ENCODE measurements around the gene SHC2.
A peak's percentile ranks its signal among the peaks of the same experiment; 100 is the strongest.
"Not testable (repeated sequence)": the region's sequence is repeated elsewhere in the genome, so short reads cannot be mapped to it uniquely, and the experiment has no call there.

SHC2 gene

DNA sequence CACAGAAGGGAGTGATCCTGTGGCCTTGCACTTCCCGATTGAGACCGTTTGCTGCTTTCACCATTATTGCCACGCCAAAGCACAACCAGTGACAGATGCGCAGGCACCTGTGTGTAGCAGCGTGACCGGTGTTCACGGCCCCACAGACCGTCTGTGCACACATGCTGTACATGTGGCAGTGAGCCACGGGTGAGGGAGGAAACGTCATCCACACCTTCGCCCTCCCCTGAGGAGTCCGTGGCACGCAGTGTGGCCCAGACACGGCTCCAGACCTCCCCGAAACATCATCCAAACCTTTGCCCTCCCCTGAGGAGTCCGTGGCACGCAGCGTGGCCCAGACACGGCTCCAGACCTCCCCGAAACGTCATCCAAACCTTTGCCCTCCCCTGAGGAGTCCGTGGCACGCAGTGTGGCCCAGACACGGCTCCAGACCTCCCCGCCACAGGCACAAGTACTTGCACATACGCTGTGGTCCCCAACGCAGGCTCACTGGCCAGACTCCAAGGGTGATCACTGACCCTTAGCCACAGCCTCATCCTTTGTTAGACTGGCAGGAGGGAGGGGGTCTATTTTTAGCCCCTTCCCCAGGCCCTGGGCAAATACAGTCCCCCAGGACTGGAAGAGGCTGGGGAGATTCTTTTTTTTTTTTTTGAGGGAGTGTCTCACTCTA lies 7.9 kb upstream of the SHC2 start:
- DNase-seq (ENCODE audit: low read depth in 2 of 2), result no peak

DNA sequence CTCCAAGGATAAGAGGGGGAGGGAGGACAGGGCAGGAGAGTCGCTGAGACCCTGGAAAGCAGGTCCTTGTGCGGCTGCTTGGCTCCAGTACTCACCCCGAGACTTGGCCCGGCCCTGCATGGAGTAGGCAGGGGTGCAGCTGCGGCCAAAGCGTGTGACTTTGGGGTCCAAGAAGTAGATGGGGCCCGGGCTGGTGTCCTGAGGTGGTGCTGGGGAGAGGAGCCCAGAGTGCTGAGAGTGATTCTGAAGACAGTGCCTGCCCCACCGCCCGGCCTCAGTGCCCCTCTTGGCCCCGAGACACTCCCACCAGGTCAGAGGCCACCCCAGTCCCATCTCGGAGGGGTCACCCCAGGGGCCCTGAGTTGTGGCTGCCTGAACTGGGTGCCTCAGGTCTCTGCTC lies 6.7 kb upstream of the SHC2 start:
- DNase-seq (ENCODE audit: low read depth in 2 of 2), result no peak

DNA sequence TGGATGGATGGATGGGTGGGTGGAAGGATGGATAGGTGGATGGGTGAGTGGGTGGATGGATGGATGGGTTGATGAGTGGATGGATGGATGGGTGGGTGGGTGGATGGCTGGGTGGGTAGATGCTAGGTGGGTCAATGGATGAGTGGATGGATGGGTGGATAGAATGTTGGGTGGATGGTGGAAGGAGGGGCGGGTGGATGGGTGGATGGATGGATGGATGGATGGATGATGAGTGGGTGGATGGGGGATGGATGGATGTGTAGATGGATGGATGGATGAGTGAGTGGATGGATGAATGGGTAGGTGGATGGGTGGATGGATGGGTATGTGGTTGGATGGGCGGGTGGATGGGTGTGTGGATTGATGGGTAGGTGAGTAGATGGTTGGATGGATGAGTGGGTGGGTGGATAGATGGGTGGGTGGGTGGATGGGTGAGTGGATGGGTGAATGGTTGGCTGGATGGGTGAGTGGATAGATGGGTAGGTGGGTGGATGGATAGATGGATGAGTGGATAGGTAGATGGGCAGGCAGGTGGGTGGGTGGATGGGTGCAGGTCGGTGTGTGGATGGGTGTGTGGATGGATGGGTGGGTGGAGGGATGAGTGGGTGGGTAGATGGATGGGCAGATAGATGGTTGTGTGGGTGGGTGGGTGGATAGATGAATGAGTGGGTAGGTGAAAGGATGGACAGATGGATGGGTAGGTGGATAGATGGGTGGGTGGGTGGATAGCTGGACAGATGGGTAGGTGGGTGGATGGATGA lies 4.4 kb upstream of the SHC2 start:
- DNase-seq (ENCODE audit: low read depth in 2 of 2), result no peak

DNA sequence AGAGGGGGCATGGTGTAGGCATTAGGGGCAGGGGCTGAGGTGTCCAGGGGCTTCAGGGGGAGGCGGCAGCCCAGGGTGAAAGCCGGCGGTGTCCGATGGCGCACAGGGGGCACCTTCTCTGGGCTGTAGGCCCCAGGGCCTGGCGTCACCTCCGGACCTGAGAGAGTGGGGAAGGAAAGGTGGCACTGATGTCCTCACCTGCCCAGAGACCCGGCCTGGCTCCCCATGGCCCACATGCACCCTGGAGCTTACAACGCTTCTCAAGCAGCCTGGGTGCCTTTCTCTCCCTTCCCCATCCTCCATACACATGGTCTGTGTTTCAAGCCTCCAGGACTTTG lies 3.3 kb upstream of the SHC2 start:
- DNase-seq (ENCODE audit: low read depth in 2 of 2), result no peak

DNA sequence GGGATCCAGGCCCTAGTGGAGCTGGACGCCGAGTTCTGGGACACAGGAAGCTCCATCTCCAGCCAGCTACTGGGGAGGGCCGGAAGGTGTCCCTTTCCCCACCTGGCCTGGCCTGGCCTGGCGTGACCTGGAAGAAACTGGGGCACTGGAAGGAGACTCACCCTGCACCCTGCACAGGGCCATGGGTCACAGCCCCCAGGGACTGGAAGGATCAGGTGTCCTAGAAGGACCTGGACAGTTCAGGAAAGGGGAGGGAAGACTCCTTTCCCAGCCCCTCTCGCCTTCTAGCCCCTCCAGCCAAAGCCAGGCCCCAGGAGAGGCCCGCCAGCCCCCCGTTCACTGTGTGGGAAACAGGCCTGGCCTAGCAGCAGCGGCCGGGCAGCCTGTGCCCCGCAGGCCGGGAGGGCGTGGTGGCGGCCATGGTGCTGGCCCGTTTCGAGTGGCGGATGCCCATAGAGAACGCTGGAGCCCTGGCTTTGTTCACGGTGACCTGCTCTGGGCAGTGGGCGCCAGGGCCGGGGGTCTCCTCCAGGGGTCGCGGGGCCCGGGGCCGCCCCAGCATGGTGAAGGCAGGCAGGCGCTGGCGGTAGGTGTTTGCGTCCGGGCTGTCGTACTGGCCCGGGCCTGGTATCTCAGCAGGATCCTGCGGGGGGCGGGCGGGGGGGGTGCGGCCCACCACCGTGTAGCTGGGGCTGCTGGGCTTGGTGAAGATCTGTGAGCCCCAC lies 2.8 kb upstream of the SHC2 start:
- DNase-seq (ENCODE audit: low read depth in 2 of 2), result no peak

DNA sequence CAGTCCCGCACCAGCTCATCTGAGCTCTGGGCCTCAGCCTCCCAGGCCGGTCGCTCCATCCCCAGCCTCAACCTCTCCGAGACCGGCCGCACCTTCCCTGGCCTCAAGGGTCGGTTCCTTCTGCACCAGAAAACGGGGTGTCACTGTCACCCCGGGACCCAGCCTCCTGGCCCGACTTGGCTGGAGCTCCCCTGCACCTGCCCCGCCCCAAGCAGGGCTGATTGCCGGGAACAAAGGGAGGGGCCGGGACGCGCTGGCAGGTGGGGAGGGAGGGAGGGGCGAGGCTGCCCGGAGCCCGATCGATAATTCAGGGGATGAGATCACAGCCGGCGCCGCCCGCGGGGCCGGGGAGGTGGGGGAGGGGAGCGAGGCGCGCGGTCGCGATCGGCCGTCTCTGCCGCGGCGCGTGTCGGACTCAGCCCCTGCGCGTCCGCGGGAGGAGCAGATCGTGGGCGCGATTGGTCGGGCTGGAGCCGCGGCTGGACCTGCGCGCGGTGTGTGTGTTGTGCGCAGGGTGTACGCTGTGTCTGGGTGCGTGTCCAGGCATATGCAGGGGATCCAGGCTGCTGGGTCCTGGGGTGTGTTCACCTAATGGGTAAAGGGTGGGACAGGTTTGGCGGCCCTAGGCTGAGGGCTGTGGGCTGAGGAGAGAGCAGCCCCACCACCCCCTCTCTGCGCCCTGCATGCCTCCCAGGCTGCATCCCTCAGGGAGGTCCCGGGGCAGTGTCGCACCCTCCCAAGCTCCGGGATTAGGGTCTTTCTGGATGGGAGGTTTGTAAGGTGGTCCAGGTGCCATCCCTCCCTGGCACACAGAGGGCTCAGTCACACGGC lies 1.1 kb upstream of the SHC2 start:
- no peak for DNase-seq (ENCODE audit: low read depth in 2 of 2)

DNA sequence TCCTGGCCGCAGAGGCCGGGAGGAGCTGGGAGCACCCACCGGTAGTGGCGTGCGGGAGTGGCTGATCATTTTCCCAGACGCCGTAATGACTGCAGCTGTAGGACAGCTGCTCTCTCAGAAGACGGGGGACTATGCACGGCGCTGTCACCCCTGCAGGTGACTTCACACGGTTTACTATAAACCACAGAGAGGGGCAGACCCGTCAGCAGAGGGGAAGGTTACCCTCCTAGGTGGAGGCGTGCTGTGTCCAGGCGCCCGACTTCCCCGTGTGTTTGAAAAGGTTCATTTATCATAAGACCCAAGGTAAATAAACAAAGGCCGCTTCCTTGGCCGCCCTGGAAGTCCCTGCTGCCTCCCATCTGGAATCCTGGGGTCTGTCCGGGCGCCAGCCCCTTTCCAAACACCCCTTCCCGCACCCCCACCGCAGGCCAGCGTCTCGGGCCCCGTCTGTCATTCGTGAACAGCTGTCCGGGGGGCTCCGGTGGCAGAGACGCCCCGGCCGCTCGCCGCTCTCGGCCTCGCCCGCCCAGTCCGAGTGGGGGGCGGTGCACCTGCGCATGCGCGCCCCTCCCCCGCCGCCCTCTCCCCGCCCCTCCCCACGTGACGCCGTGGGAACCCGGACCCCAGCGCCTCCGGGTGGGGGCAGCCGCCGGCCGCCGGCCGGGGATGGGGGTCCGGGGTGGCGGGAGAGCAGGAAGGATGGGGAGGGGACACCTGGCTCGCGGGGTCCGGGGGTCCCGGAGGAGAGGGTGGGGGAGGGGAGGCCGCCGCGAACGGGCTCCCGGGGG lies 915 bp downstream of the SHC2 start:
- DNase-seq (ENCODE audit: low read depth in 2 of 2), result peak in 1 of 2 donors; percentile 10

DNA sequence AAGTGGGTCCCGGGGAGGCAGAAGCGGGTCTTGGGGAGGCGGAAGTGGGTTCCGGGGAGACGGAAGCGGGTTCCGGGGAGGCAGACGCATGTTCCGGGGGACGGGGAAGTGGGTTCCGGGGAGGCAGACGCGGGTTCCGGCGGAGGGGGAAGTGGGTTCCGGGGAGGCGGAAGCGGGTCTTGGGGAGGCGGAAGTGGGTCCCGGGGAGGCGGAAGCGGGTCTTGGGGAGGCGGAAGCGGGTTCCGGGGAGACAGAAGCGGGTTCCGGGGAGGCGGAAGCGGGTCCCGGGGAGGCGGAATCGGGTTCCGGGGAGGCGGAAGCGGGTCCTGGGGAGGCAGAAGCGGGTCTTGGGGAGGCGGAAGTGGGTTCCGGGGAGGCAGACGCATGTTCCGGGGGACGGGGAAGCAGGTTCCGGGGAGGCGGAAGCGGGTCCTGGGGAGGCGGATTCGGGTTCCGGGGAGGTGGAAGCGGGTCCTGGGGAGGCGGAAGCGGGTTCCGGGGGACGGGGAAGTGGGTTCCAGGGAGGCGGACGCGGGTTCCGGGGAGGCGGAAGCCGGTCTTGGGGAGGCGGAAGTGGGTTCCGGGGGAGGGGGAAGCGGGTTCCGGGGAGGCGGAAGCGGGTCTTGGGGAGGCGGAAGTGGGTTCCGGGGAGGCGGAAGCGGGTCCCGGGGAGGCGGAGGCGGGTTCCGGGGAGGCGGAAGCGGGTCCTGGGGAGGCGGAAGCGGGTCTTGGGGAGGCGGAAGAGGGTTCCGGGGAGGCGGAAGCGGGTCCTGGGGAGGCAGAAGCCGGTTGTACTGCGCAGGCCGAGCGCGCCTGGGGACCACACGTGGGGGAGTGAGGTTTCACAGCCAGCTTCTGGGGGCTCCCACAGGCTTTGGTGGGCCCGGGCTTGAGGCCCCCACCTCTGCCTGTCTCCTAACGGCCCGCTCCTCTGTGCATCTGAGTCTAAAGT lies 2.5 kb downstream of the SHC2 start:
- DNase-seq (ENCODE audit: low read depth in 2 of 2), result no peak

DNA sequence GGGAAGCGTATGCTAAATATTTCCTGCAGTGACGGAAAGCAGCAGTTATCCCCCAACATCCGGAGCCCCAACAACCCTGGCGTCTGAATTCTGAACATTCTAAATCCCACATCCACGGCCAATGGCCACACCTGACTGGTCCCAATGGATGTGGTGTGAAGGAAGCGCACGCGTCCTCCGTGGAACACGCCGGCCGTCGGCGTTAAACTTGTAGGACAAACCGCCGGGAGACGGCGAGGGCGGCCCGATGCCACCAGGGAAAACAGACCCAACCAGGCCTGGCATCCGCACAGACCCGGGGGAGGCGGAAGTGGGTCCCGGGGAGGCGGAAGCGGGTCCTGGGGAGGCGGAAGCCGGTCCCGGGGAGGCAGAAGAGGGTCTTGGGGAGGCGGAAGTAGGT lies 3.2 kb downstream of the SHC2 start:
- no peak for DNase-seq (ENCODE audit: low read depth in 2 of 2)

DNA sequence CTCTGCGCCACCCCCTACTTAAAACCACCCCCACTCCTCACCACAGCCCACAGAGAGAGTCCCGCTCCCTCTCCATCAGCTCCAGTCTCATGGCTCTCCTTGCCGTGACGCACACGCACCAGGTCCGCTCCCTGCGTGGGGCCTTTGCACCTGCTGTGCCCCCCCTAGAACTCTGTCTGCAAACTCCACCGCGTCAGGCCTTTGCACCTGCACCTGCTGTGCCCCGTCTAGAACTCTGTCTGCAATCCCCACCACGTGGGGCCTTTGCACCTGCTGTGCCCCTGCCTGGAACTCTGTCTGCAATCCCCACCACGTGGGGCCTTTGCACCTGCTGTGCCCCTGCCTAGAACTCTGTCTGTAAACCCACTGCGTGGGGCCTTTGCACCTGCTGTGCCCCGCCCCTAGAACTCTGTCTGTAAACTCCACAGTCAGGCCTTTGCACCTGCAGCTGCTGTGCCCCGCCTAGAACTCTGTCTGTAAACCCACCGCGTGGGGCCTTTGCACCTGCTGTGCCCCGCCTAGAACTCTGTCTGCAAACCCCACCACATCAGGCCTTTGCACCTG lies 4.2 kb downstream of the SHC2 start:
- no peak for DNase-seq (ENCODE audit: low read depth in 2 of 2)

DNA sequence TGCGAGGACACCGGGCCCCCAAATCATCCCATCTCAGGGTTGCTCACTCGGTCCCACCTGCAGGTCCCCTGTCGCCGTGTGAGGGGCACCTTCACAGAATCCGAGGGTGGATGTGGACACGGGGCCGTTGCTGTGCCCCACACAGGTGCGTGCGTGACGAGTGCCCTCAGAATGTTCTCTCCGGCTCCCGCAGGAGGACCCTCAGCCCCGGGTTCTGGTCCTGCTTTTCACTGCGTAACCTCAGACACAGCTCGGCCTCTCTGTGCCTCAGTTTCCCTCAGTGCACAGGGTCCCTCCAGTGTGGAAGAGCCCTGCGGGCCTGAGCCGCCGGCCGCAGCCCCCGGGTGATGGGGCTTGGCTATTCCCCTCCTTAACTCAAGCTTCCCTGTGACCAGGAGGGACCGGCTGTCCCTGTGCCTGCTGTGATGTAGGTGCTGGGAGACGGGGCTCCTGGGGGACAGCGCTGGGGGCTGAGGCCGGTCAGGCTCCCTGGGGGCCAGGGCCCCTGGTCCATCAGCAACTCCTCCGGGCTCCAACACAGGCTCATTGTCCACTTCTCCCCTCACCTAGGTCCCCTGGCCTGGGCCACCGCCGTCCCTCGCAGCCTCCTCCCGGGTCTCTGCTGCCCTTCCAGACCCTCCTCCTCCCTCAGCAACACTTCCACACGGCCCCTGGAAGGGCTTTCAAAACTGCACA lies 4.8 kb downstream of the SHC2 start:
- no peak for DNase-seq (ENCODE audit: low read depth in 2 of 2)

DNA sequence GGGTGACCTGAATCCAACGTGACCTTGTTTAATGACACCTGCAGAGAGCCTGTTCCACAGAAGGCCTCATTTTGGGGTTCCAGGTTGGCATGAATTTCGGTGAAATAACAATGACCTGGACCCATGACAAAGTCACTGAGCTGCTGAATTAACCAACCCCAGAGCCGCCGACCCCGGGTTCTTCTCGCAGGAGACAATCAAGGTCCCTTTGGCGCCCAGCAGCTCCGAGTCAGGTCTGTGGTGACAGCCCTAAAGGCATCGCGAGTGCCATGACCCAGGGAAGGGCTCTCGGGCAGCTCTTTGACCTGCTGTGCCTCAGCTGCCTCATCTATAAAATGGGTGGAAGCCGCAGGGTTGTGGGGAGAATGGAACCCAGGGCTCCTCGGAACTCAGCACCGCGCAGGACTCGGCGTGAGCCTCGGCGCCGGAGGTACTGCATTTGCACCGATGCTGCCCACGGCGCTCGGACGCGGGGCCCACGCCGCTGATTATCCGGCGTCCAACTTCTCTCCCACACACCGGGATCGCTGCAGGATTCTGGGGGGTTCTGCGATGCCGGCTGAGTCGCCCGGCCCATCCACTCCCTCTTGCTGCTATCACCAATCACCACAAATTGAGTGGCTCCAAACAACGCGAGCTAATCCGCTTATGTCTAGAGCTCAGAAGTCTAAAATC lies 5.7 kb downstream of the SHC2 start:
- DNase-seq (ENCODE audit: low read depth in 2 of 2), result no peak

DNA sequence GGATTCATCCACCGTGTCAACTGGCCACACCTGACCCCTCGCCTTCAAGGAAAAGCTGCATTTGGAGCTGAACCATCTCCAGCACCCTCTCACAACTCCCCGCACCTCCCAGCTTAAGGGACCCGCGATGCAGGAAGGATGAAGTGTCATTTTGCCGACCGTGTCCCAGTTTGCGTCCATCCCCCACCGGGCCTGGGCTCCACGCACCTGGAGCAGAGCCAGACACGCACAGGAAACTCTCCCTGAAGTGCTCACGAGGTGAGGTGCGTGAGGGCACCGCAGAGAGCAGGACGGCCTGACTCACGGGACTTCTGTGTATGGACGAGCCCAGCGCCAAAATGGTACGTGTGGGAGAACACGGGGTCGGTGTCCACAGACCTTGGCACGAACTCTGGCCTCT lies 7.2 kb downstream of the SHC2 start:
- no peak for DNase-seq (ENCODE audit: low read depth in 2 of 2)

DNA sequence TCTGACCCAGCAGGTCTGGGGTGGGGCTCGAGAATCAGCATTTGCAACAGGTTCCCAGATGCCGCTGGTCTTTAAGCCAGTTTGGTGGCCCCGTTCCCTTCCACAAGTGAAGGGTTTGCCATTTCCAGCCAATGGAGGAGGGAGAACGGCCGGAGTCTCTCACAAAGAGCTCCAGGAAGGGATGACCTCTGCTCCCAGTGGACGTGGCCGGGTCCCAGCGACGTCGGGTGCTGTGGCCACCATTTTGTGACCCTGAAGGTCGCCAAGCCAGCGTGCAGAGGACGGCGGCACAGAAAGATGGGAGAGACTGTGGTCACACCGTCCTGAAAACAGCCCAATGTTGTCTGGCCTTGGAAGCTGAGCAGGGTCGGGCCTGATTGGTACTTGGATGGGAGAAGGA lies 8.0 kb downstream of the SHC2 start:
- DNase-seq (ENCODE audit: low read depth in 2 of 2), result no peak

DNA sequence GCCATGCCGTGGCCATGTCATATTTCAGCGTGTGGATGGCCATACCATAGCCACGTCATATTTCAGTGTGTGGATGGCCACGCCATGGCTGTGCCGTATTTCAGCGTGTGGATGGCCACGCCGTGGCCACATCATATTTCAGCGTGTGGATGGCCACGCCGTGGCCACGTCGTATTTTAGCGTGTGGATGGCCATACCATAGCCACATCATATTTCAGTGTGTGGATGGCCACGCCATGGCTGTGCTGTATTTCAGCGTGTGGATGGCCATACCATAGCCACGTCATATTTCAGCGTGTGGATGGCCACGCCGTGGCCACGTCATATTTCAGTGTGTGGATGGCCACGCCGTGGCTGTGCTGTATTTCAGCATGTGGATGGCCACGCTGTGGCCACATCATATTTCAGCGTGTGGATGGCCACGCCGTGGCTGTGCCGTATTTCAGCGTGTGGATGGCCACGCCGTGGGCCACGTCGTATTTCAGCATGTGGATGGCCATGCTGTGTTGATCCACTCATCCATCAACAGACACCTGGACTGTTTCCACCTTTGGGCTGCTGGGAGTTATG lies 9.8 kb downstream of the SHC2 start:
- DNase-seq (ENCODE audit: low read depth in 2 of 2), result not testable (repeated sequence)

DNA sequence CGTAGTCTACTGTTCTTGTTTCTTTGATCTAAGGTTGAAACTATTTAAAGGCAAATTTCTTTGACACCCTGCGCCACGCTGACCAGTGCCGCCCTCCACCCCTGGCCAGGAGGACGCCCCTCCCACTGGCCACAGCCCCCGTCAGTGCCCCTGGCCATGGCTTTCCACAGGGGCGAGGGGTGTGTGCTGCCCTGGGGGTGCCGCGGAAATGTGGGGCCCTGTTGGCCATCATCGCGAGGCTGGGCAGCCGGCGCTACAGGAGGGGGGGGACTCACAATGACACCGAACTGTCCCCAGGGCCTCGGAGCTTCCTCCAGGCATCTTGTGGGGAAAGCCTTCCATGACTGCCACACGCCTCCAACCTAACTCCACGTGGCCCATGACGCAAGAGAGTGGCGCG lies 10.9 kb downstream of the SHC2 start:
- DNase-seq (ENCODE audit: low read depth in 2 of 2), result no peak

DNA sequence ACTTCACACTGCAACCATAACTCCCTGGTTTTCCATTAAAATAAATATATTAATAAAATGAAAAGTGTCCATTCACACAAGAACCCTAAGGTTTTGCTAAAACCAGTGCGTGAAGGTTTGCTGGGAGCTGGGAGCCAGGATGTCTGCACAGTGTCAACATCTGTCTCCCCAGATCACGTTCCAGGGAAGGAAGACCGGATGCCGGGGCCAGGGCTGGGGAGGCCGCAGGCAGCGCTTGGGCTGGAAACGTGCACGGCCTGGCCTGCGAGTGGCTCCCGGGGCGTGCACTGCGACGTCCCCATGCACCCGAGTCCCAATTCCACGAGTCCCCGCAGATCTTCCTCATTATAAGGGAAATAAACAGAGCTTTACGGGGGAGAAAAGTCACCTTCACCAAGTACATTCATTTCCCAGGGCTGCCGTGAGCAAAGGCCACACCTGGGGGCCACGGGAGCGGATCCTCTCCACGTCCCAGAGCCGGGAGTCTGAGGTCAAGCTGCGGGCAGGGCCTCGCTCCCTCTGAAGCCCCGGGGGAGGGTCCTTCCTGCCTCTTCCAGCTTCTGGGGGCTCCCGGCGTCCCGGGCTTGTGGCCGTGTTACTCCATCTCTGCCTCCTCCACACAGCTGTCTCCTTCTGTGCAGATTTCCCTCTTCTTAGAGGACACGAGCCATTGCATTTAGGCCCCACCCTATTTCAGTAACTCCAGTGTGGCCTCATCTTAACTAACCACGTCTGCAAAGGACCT lies 12.8 kb downstream of the SHC2 start:
- DNase-seq (ENCODE audit: low read depth in 2 of 2), result no peak

DNA sequence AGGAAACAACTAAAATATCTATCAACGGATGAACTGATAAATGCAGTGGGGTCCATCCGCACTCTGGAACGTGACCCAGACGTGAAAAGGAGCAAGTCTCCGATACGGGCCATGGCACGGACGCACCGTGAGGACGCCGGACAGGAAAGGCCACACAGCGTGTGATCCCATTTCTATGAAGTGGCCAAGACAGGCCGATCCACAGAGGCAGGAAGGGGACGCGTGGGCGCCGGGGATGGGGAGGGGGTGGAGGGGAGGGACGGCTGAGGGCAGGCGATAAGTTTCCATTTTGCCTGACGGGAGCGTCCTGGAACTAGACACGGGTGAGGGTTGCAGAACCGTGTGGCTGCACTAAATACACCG lies 13.8 kb downstream of the SHC2 start:
- no peak for DNase-seq (ENCODE audit: low read depth in 2 of 2)
